Measurements from ENCODE around the gene TSPAN18.

- no peak for TF ChIP-seq POLR2A (IDR thresholded peaks at IDR 0.05)
- no peak for TF ChIP-seq CTCF (IDR thresholded peaks at IDR 0.05 in 4 of 5, conservative IDR thresholded peaks at IDR 0.05 in 1 of 5)
These were observed 103.1 kb downstream of the TSPAN18 start for GRCh38 chr11:44829838-44830237.

Data from gastrocnemius medialis (tissue), 4 donors.